Neural progenitor cell (in vitro differentiated cells): ENCODE data around the gene LRRC8D. TPM values are rescaled to one million over a fixed set of nuclear protein-coding genes. Genes with fewer than 3 reads are reported as not detected.

Experiments
- DNase-seq: peaks from one replicate; pipeline ENCODE4 v3.0.0-alpha.2; 2016; ENCODE audit warnings: low spot score
- H2AFZ ChIP-seq: fragments of 200-600 bp; sonication (generic); replicated peaks from 2 replicates; pipeline ENCODE4 v1.6.1; 2016; ENCODE audit warnings: antibody characterized with exemption
- H3F3A ChIP-seq: fragments of 200-600 bp; sonication (generic); 2 replicates; pipeline ENCODE4 v1.6.1; 2016; ENCODE audit warnings: antibody characterized with exemption, low read depth
- H3K27ac ChIP-seq: fragments of 200-600 bp; sonication (generic); 2 replicates; pipeline ENCODE4 v1.5.1; 2016; ENCODE audit warnings: mild to moderate bottlenecking
- H3K27me3 ChIP-seq: fragments of 200-600 bp; sonication (generic); 2 replicates; pipeline ENCODE4 v1.6.1; 2016; ENCODE audit warnings: mild to moderate bottlenecking, moderate library complexity
- H3K36me3 ChIP-seq: fragments of 200-600 bp; sonication (generic); 2 replicates; pipeline ENCODE4 v1.5.1; 2016
- H3K4me1 ChIP-seq: fragments of 200-600 bp; sonication (generic); 2 replicates; pipeline ENCODE4 v1.6.1; 2016; ENCODE audit warnings: mixed run types
- H3K4me2 ChIP-seq: fragments of 200-600 bp; sonication (generic); 2 replicates; pipeline ENCODE4 v1.6.1; 2016
- H3K4me3 ChIP-seq: fragments of 200-600 bp; sonication (generic); 2 replicates; pipeline ENCODE4 v1.5.1; 2016
- H3K79me2 ChIP-seq: fragments of 200-600 bp; sonication (generic); 2 replicates; pipeline ENCODE4 v1.6.1; 2016; ENCODE audit warnings: low read depth
- H3K9ac ChIP-seq: fragments of 200-600 bp; sonication (generic); 2 replicates; pipeline ENCODE4 v1.6.1; 2016
- H3K9me3 ChIP-seq: fragments of 200-600 bp; sonication (generic); 2 replicates; pipeline ENCODE4 v1.5.1; 2016; ENCODE audit warnings: low read depth
- H4K20me1 ChIP-seq: fragments of 200-600 bp; sonication (generic); 2 replicates; pipeline ENCODE4 v1.6.1; 2016; ENCODE audit warnings: low read depth
- H3K27ac Mint-ChIP-seq: 3 replicates; pipeline ENCODE4 v1.8.0; 2021; ENCODE audit warnings: mixed read lengths
- H3K27me3 Mint-ChIP-seq: 2 replicates; pipeline ENCODE4 v1.8.0; 2022; ENCODE audit warnings: low read depth, mild to moderate bottlenecking, inconsistent platforms, moderate library complexity, mixed read lengths; ENCODE audit not compliant: insufficient read depth
- H3K36me3 Mint-ChIP-seq: 3 replicates; pipeline ENCODE4 v1.8.0; 2021; ENCODE audit warnings: mixed read lengths
- H3K4me1 Mint-ChIP-seq: 3 replicates; pipeline ENCODE4 v1.8.0; 2021; ENCODE audit warnings: mixed read lengths
- H3K4me3 Mint-ChIP-seq: 3 replicates; pipeline ENCODE4 v1.8.0; 2021; ENCODE audit warnings: mild to moderate bottlenecking, moderate library complexity, mixed read lengths
- H3K9me3 Mint-ChIP-seq: 3 replicates; pipeline ENCODE4 v1.8.0; 2020; ENCODE audit warnings: mixed read lengths
- EZH2 ChIP-seq: fragments of 200-600 bp; sonication (generic); IDR thresholded peaks from 2 replicates; pipeline ENCODE4 v1.6.1; 2017; ENCODE audit warnings: antibody characterized with exemption, mild to moderate bottlenecking, moderate library complexity
- EZH2phosphoT487 ChIP-seq: fragments of 200-600 bp; sonication (generic); IDR thresholded peaks from 2 replicates; pipeline ENCODE4 v1.6.1; 2017; ENCODE audit warnings: antibody characterized with exemption
- total RNA-seq: library from RNA; depleted of rRNA; stranded (reverse); fragments of >200 nt; gene quantifications from 2 replicates; pipeline ENCODE4 v1.2.3, GENCODE V29; 2015; ENCODE audit warnings: low replicate concordance
- TF ChIP-seq, protein P1 (sequence below): fragments of 200-600 bp; sonication (generic); IDR thresholded peaks from 2 replicates; pipeline ENCODE4 v1.5.1; 2017; ENCODE audit warnings: antibody characterized with exemption, mild to moderate bottlenecking

Gene LRRC8D
- total RNA-seq, 1 donor from 2014 or later, result 55.7 TPM

GRCh38 chr1:89953131-89953626 lies 132.3 kb downstream of the LRRC8D start:
- H3K4me3 ChIP-seq, result no peak overlapping the region
- peaks cover 2% of the 10 kb centered on the region for H3K4me1 ChIP-seq
- H3K4me2 ChIP-seq, result no peak overlapping the region
- H3K4me1 Mint-ChIP-seq, result peaks cover 6% of the 10 kb centered on the region
- H3F3A ChIP-seq, result no peaks in the 10 kb centered on the region
- H3K27me3 Mint-ChIP-seq, result peaks cover under 1% of the 10 kb centered on the region
- no peak overlapping the region for H3K4me3 Mint-ChIP-seq
- no peaks in the 10 kb centered on the region for H3K27me3 ChIP-seq
- H3K9ac ChIP-seq, result no peak overlapping the region
- no peaks in the 10 kb centered on the region for H3K9me3 Mint-ChIP-seq
- H3K27ac ChIP-seq, result no peak overlapping the region
- H3K79me2 ChIP-seq, result no peaks in the 10 kb centered on the region
- no peaks in the 10 kb centered on the region for H3K36me3 Mint-ChIP-seq
- H3K9me3 ChIP-seq, result no peaks in the 10 kb centered on the region
- H2AFZ ChIP-seq, result no peak overlapping the region
- H4K20me1 ChIP-seq, result no peaks in the 10 kb centered on the region
- peak; percentile 34 for DNase-seq
- H3K27ac Mint-ChIP-seq, result no peak overlapping the region
- TF ChIP-seq EZH2phosphoT487, result no peak
- TF ChIP-seq, protein P1, sequence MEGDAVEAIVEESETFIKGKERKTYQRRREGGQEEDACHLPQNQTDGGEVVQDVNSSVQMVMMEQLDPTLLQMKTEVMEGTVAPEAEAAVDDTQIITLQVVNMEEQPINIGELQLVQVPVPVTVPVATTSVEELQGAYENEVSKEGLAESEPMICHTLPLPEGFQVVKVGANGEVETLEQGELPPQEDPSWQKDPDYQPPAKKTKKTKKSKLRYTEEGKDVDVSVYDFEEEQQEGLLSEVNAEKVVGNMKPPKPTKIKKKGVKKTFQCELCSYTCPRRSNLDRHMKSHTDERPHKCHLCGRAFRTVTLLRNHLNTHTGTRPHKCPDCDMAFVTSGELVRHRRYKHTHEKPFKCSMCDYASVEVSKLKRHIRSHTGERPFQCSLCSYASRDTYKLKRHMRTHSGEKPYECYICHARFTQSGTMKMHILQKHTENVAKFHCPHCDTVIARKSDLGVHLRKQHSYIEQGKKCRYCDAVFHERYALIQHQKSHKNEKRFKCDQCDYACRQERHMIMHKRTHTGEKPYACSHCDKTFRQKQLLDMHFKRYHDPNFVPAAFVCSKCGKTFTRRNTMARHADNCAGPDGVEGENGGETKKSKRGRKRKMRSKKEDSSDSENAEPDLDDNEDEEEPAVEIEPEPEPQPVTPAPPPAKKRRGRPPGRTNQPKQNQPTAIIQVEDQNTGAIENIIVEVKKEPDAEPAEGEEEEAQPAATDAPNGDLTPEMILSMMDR, result peak; percentile 47
- H3K36me3 ChIP-seq, result no peaks in the 10 kb centered on the region

- Histone ChIP-seq H3K9ac (no peak overlapping the region), H3F3A (no peaks in the 10 kb centered on the region), H3K9me3 (no peaks in the 10 kb centered on the region), H4K20me1 (no peaks in the 10 kb centered on the region), H3K36me3 (no peaks in the 10 kb centered on the region), H3K27ac (no peak overlapping the region), H3K4me2 (no peak overlapping the region), H3K4me1 (peaks cover 2% of the 10 kb centered on the region), H2AFZ (no peak overlapping the region), H3K4me3 (no peak overlapping the region), H3K79me2 (no peaks in the 10 kb centered on the region), H3K27me3 (no peaks in the 10 kb centered on the region)
- TF ChIP-seq, protein P1, result no peak
- TF ChIP-seq EZH2, result no peak
- no peak overlapping the region for H3K27ac Mint-ChIP-seq
- H3K9me3 Mint-ChIP-seq, result no peaks in the 10 kb centered on the region
- H3K36me3 Mint-ChIP-seq, result no peaks in the 10 kb centered on the region
- peaks cover 2% of the 10 kb centered on the region for H3K27me3 Mint-ChIP-seq
- peaks cover 6% of the 10 kb centered on the region for H3K4me1 Mint-ChIP-seq
- DNase-seq, result no peak
- no peak overlapping the region for H3K4me3 Mint-ChIP-seq
Observed at GRCh38 chr1:89953929-89954328, 133.1 kb downstream of the LRRC8D start.

GRCh38 chr1:89954401-89954800 lies 133.6 kb downstream of the LRRC8D start:
- Mint-ChIP-seq H3K27me3 (peaks cover 2% of the 10 kb centered on the region), H3K9me3 (peaks cover 1% of the 10 kb centered on the region), H3K36me3 (no peaks in the 10 kb centered on the region), H3K4me3 (no peak overlapping the region), H3K4me1 (peaks cover 6% of the 10 kb centered on the region), H3K27ac (no peak overlapping the region)
- Histone ChIP-seq H3K27ac (no peak overlapping the region), H3K36me3 (no peaks in the 10 kb centered on the region), H3K79me2 (no peaks in the 10 kb centered on the region), H3K4me1 (peaks cover 2% of the 10 kb centered on the region), H3K4me2 (no peak overlapping the region), H2AFZ (no peak overlapping the region), H3K27me3 (no peaks in the 10 kb centered on the region), H3K9me3 (no peaks in the 10 kb centered on the region), H4K20me1 (no peaks in the 10 kb centered on the region), H3K4me3 (no peak overlapping the region), H3K9ac (no peak overlapping the region), H3F3A (no peaks in the 10 kb centered on the region)
- TF ChIP-seq, protein P1, result no peak
- no peak for TF ChIP-seq EZH2phosphoT487
- TF ChIP-seq EZH2, result no peak
- no peak for DNase-seq
